Esophagus muscularis mucosa (tissue), 4 donors: ENCODE measurements around the gene OCEL1. TPM values are rescaled to one million over a fixed set of nuclear protein-coding genes. Genes with fewer than 3 reads are reported as not detected.
"Not testable (repeated sequence)": the region's sequence is repeated elsewhere in the genome, so short reads cannot be mapped to it uniquely, and the experiment has no call there.

Experiments
- DNase-seq: peaks from one replicate; pipeline ENCODE4 v3.0.0-alpha.2; 2017; ENCODE audit errors: extremely low spot score
- H3K27ac ChIP-seq, 4 donors: fragments of 200-600 bp; sonication (generic); replicated peaks in 1 of 4; 1 replicate in 3 of 4; 2 replicates in 1 of 4; pipeline ENCODE4 v1.5.1; 2016 to 2019; ENCODE audit warnings: mild to moderate bottlenecking in 1 of 4
- H3K27me3 ChIP-seq, 4 donors: fragments of 200-600 bp; sonication (generic); one replicate each; pipeline versions ENCODE4 v1.5.1 to v1.6.0; 2016 to 2019
- H3K36me3 ChIP-seq, 4 donors: fragments of 200-600 bp; sonication (generic); one replicate each; pipeline ENCODE4 v1.5.1; 2016 to 2019
- H3K4me1 ChIP-seq, 4 donors: fragments of 200-600 bp; sonication (generic); one replicate each; pipeline ENCODE4 v1.5.1; 2016 to 2019
- H3K4me3 ChIP-seq, 4 donors: fragments of 200-600 bp; sonication (generic); 1 replicate in 2 of 4; 2 replicates in 2 of 4; pipeline ENCODE4 v1.5.1; 2016 to 2019; ENCODE audit warnings: mild to moderate bottlenecking in 4 of 4, moderate library complexity in 1 of 4
- H3K9me3 ChIP-seq, 4 donors: fragments of 200-600 bp; sonication (generic); 1 replicate in 3 of 4; 2 replicates in 1 of 4; pipeline ENCODE4 v1.5.1; 2016 to 2019
- CTCF ChIP-seq, 3 experiments: fragments of 200-600 bp in 2 of 3; fragments of 450-650 bp in 1 of 3; sonication (generic) in 2 of 3; IDR thresholded peaks; one replicate each; pipeline ENCODE4 v1.5.1; 2017 to 2019; ENCODE audit warnings: antibody characterized with exemption in 3 of 3, mild to moderate bottlenecking in 2 of 3, moderate library complexity in 1 of 3
- EP300 ChIP-seq: sonication (generic); formaldehyde crosslinking; IDR thresholded peaks from one replicate; pipeline ENCODE4 v1.6.1; 2017; ENCODE audit warnings: antibody characterized with exemption
- POLR2A ChIP-seq: fragments of 450-650 bp; IDR thresholded peaks from one replicate; pipeline ENCODE4 v1.6.1; 2017; ENCODE audit warnings: antibody characterized with exemption, moderate library complexity, mild to moderate bottlenecking, low read depth
- POLR2AphosphoS5 ChIP-seq, 2 donors: sonication (generic); formaldehyde crosslinking; IDR thresholded peaks; one replicate each; pipeline ENCODE4 v1.6.1; 2017; ENCODE audit warnings: antibody characterized with exemption in 2 of 2
- WGBS: methylation state at CpG from one replicate; pipeline ENCODE4 v1.1.5; 2018; 5-methylcytosine and 5-hydroxymethylcytosine counted together
- intact Hi-C: fragments of 100-400 bp; cut with DNase I; formaldehyde crosslinking; loops from one replicate; pipeline ENCODE4 v1.15.1; 2023
- total RNA-seq, 4 donors: library from RNA; depleted of rRNA; stranded (reverse); fragments of >200 nt; gene quantifications; one replicate each; pipeline versions ENCODE4 v1.1.0 to v1.2.1, GENCODE V29; 2016

Gene OCEL1
- total RNA-seq, 4 donors from 2014 or later: 6.3 to 18.8 (median 7.8) TPM

GRCh38 chr19:17266589-17266974 is 40.6 kb downstream of the OCEL1 start:
- no peaks in the 10 kb centered on the region for H3K9me3 ChIP-seq
- DNase-seq: no peak
- TF ChIP-seq POLR2A: no peak
- TF ChIP-seq CTCF (IDR thresholded peaks at IDR 0.05): no peak
- TF ChIP-seq POLR2AphosphoS5 (IDR thresholded peaks at IDR 0.05): no peak
- no peak for TF ChIP-seq EP300
- WGBS: 68% methylated on average over 12 of the region's 12 CpGs
- intact Hi-C loops: no loop called here
- H3K27ac ChIP-seq: peak overlapping the region; percentile 71 to 84 (median 82)
- H3K27me3 ChIP-seq: no peaks in the 10 kb centered on the region
- H3K4me3 ChIP-seq: peak overlapping the region in 2 of 4 donors; percentile 73 to 95
- H3K36me3 ChIP-seq: peaks cover 20 to 31% (median 29%) of the 10 kb centered on the region in 4 donors
- H3K4me1 ChIP-seq: peaks cover 12 to 17% (median 14%) of the 10 kb centered on the region in 4 donors

- peaks cover 26 to 37% (median 34%) of the 10 kb centered on the region in 4 donors for H3K36me3 ChIP-seq
- WGBS: under 1% methylated on average over 27 of the region's 27 CpGs
- H3K4me1 ChIP-seq: peaks cover 12 to 17% (median 14%) of the 10 kb centered on the region in 4 donors
- peak within 1 kb of the TSS; percentile 71 to 84 (median 82) for H3K27ac ChIP-seq
- no peaks in the 10 kb centered on the region for H3K9me3 ChIP-seq
- TF ChIP-seq POLR2AphosphoS5 (IDR thresholded peaks at IDR 0.05): peak; percentile 79 to 87
- TF ChIP-seq CTCF (IDR thresholded peaks at IDR 0.05): peak in 1 of 3 experiments; percentile 33
- no peak for TF ChIP-seq POLR2A
- TF ChIP-seq EP300: no peak
- intact Hi-C loops: no loop called here
- no peaks in the 10 kb centered on the region for H3K27me3 ChIP-seq
- peak within 1 kb of the TSS; percentile 73 to 95 (median 75) for H3K4me3 ChIP-seq
- peak; percentile 99 for DNase-seq
Observed at GRCh38 chr19:17266975-17267788, 41.2 kb downstream of the OCEL1 start, which contains the start of gene BABAM1. TSS of gene BABAM1 (plus strand) at chr19:17267443. CDS start at chr19:17268807, 1,364 bp downstream.

GRCh38 chr19:17268754-17269153 is 42.7 kb downstream of the OCEL1 start:
- TF ChIP-seq POLR2A (no peak), CTCF (IDR thresholded peaks at IDR 0.05) (no peak), EP300 (no peak), POLR2AphosphoS5 (IDR thresholded peaks at IDR 0.05) (no peak)
- Histone ChIP-seq H3K4me3 (no peak overlapping the region), H3K9me3 (no peaks in the 10 kb centered on the region), H3K27ac (no peak overlapping the region), H3K27me3 (no peaks in the 10 kb centered on the region), H3K4me1 (peaks cover 12 to 17% (median 14%) of the 10 kb centered on the region in 4 donors), H3K36me3 (peaks cover 40 to 53% (median 49%) of the 10 kb centered on the region in 4 donors)
- intact Hi-C loops: no loop called here
- WGBS: 93% methylated on average over 13 of the region's 13 CpGs
- DNase-seq: no peak

- DNase-seq, intact Hi-C loops, H3K4me3 ChIP-seq, H3K4me1 ChIP-seq, H3K9me3 ChIP-seq, H3K27ac ChIP-seq, H3K27me3 ChIP-seq: not testable (repeated sequence)
- WGBS: 98% methylated on average over 3 of the region's 3 CpGs
- H3K36me3 ChIP-seq: peaks cover 59 to 100% (median 92%) of the 10 kb centered on the region in 4 donors
Observed at GRCh38 chr19:17274892-17275291, 48.9 kb downstream of the OCEL1 start.

DNA sequence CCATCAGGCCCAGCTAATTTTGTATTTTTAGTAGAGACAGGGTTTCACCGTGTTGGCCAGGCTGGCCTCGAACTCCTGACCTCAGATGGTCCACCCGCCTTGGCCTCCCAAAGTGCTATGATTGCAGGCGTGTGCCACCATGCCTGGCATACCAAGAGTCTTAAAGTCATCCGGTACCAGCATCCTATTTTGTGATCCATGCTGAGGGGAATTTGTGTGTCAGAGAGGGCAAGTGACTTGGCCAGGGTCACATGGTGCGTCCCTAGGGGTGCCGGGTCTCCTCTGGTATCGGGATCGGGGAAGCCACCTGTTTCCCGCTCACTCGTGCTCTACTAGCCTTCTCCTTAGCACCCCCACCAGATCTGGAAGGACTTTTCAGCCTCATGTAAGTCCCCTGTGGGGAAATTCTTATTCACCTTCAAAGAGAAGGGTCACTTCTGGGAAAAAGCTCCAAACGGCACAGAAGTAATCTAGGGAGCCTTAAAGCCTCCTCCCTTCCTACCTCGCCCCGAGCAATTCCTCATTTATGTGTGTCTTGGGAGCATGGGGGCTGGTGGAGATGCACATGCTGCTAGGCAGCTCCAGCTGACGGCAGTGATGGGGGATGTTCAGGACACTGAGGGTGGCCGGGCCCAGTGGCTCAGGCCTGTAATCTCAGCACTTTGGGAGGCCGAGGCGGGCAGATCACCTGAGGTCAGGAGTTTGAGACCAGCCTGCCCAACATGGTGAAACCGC is 49.6 kb downstream of the OCEL1 start:
- H3K4me3 ChIP-seq: no peak overlapping the region
- no peak for DNase-seq
- no peak overlapping the region for H3K27ac ChIP-seq
- H3K9me3 ChIP-seq: no peaks in the 10 kb centered on the region
- WGBS: 95% methylated on average over 15 of the region's 19 CpGs
- H3K4me1 ChIP-seq: no peaks in the 10 kb centered on the region
- TF ChIP-seq POLR2A (no peak), CTCF (IDR thresholded peaks at IDR 0.05) (no peak), POLR2AphosphoS5 (IDR thresholded peaks at IDR 0.05) (no peak), EP300 (no peak)
- H3K27me3 ChIP-seq: peaks cover 0 to 1% (median 0%) of the 10 kb centered on the region in 4 donors
- H3K36me3 ChIP-seq: peaks cover 53 to 94% (median 85%) of the 10 kb centered on the region in 4 donors
- intact Hi-C loops: no loop called here
